Cardiac fibroblast (primary cell): ENCODE results near the gene ITGA6.
A peak's percentile ranks its signal among the peaks of the same experiment; 100 is the strongest.

Experiments
- DNase-seq, 2 donors: peaks; one replicate each; pipeline versions ENCODE4 v3.0.0 to v3.0.0-alpha.2; 2010; ENCODE audit warnings: low read depth in 2 of 2
- H3K4me3 ChIP-seq, 2 donors: replicated peaks in 1 of 2; 1 replicate in 1 of 2; 2 replicates in 1 of 2; pipeline ENCODE4 v1.5.1; 2011; ENCODE audit warnings: low read depth in 2 of 2, low read length in 2 of 2, mild to moderate bottlenecking in 2 of 2, moderate library complexity in 1 of 2
- CTCF ChIP-seq: IDR thresholded peaks from one replicate; pipeline ENCODE4 v1.5.1; 2011; ENCODE audit warnings: low read depth, mild to moderate bottlenecking, low read length, inconsistent platforms

Gene ITGA6

GRCh38 chr2:172510548-172510947, 83.2 kb downstream of the ITGA6 start:
- no peak overlapping the region for H3K4me3 ChIP-seq
- no peak for DNase-seq
- no peak for TF ChIP-seq CTCF

GRCh38 chr2:172512810-172513523, 85.6 kb downstream of the ITGA6 start:
- no peak for TF ChIP-seq CTCF
- no peak for DNase-seq
- H3K4me3 ChIP-seq = no peak overlapping the region

GRCh38 chr2:172513524-172513900, 86.1 kb downstream of the ITGA6 start:
- DNase-seq = no peak
- no peak for TF ChIP-seq CTCF

GRCh38 chr2:172513935-172514586, 86.7 kb downstream of the ITGA6 start:
- no peak for TF ChIP-seq CTCF
- peak in 1 of 2 donors; percentile 8 for DNase-seq
- no peak overlapping the region for H3K4me3 ChIP-seq

More at GRCh38 chr2:172513524-172513900, 86.1 kb downstream of the ITGA6 start:
- H3K4me3 ChIP-seq = no peak overlapping the region

- H3K4me3 ChIP-seq = no peak overlapping the region
- no peak for TF ChIP-seq CTCF
- DNase-seq = peak; percentile 31 to 83
These were observed 88.9 kb downstream of the ITGA6 start for GRCh38 chr2:172516299-172516698.

GRCh38 chr2:172518995-172519394, 91.6 kb downstream of the ITGA6 start:
- no peak for DNase-seq
- TF ChIP-seq CTCF = no peak
- no peak overlapping the region for H3K4me3 ChIP-seq
